HEK293 (cell line): ENCODE results near the gene PRELID3B.

Source experiments
- CTCF ChIA-PET: fragments of 350-600 bp; formaldehyde crosslinking; extraction: SDS; loops from one replicate; lab custom pipeline; 2021; ENCODE audit warnings: antibody characterized with exemption; lab: Yijun Ruan, JAX
- POLR2A ChIA-PET: fragments of 300-600 bp; formaldehyde crosslinking; extraction: SDS; loops from one replicate; lab custom pipeline; 2020; ENCODE audit warnings: antibody characterized with exemption, inconsistent platforms; lab: Yijun Ruan, JAX
- H3K27ac ChIP-seq: fragments of 200-500 bp; sonication (Bioruptor generic); 2 replicates; pipeline ENCODE4 v1.5.1; 2014; ENCODE audit warnings: low read depth, low read length, control low read depth, inconsistent platforms; ENCODE audit errors: extremely low read depth
- H3K36me3 ChIP-seq, 2 experiments: fragments of 200-500 bp in 1 of 2; sonication (Bioruptor generic) in 1 of 2; 1 replicate in 1 of 2; 2 replicates in 1 of 2; pipeline ENCODE4 v1.5.1; 2014 to 2017; ENCODE audit warnings: inconsistent platforms in 2 of 2, low read length in 2 of 2; ENCODE audit not compliant: control insufficient read depth in 2 of 2, insufficient read depth in 1 of 2
- H3K4me1 ChIP-seq: fragments of 200-500 bp; sonication (Bioruptor generic); 2 replicates; pipeline ENCODE4 v1.5.1; 2014; ENCODE audit warnings: mild to moderate bottlenecking, low read length, inconsistent platforms; ENCODE audit not compliant: control insufficient read depth, insufficient read depth
- H3K4me3 ChIP-seq: 2 replicates; pipeline ENCODE4 v1.5.1; 2011; ENCODE audit warnings: low read depth, mild to moderate bottlenecking, control low read depth, low read length, moderate library complexity
- H3K9me3 ChIP-seq: fragments of 200-500 bp; sonication (Bioruptor generic); 2 replicates; pipeline ENCODE4 v1.5.1; 2014; ENCODE audit warnings: low read depth, low read length, inconsistent platforms; ENCODE audit not compliant: control insufficient read depth, insufficient read depth
- GFI1B ChIP-seq: fragments of 450-650 bp; formaldehyde crosslinking; IDR thresholded peaks from 2 replicates; pipeline ENCODE4 v1.5.1; 2016; ENCODE audit warnings: missing biosample characterization, missing genetic modification characterization
- HIC1 ChIP-seq: fragments of 450-650 bp; formaldehyde crosslinking; IDR thresholded peaks from 2 replicates; pipeline ENCODE4 v1.5.1; 2016; ENCODE audit warnings: missing biosample characterization, missing genetic modification characterization
- PRDM10 ChIP-seq: fragments of 450-650 bp; formaldehyde crosslinking; IDR thresholded peaks from 2 replicates; pipeline ENCODE4 v1.5.1; 2016; ENCODE audit warnings: missing biosample characterization, missing genetic modification characterization
- SCRT1 ChIP-seq: fragments of 450-650 bp; formaldehyde crosslinking; IDR thresholded peaks from 2 replicates; pipeline ENCODE4 v1.5.1; 2016; ENCODE audit warnings: missing biosample characterization, missing genetic modification characterization, borderline replicate concordance
- SP2 ChIP-seq: fragments of 450-650 bp; formaldehyde crosslinking; IDR thresholded peaks from 2 replicates; pipeline ENCODE4 v1.5.1; 2016; ENCODE audit warnings: missing biosample characterization, missing genetic modification characterization
- ZBTB7A ChIP-seq: fragments of 450-650 bp; formaldehyde crosslinking; IDR thresholded peaks from 2 replicates; pipeline ENCODE4 v1.5.1; 2016; ENCODE audit warnings: low read depth, missing biosample characterization, missing genetic modification characterization
- ZNF121 ChIP-seq: fragments of 450-650 bp; formaldehyde crosslinking; IDR thresholded peaks from 2 replicates; pipeline ENCODE4 v1.5.1; 2016; ENCODE audit warnings: missing biosample characterization, missing genetic modification characterization
- ZNF133 ChIP-seq: fragments of 450-650 bp; formaldehyde crosslinking; IDR thresholded peaks from 2 replicates; pipeline ENCODE4 v1.5.1; 2016; ENCODE audit warnings: missing biosample characterization, missing genetic modification characterization
- ZNF138 ChIP-seq: fragments of 450-650 bp; formaldehyde crosslinking; IDR thresholded peaks from 2 replicates; pipeline ENCODE4 v1.5.1; 2016; ENCODE audit warnings: missing biosample characterization, missing genetic modification characterization, borderline replicate concordance
- ZNF169 ChIP-seq: fragments of 450-650 bp; formaldehyde crosslinking; IDR thresholded peaks from 2 replicates; pipeline ENCODE4 v1.5.1; 2016; ENCODE audit warnings: missing biosample characterization, missing genetic modification characterization
- ZNF248 ChIP-seq: fragments of 450-650 bp; formaldehyde crosslinking; IDR thresholded peaks from 2 replicates; pipeline ENCODE4 v1.5.1; 2017; ENCODE audit warnings: missing biosample characterization, missing genetic modification characterization
- ZNF302 ChIP-seq: fragments of 450-650 bp; formaldehyde crosslinking; IDR thresholded peaks from 2 replicates; pipeline ENCODE4 v1.5.1; 2016; ENCODE audit warnings: missing biosample characterization, missing genetic modification characterization, low read depth
- ZNF311 ChIP-seq: fragments of 450-650 bp; formaldehyde crosslinking; IDR thresholded peaks from 2 replicates; pipeline ENCODE4 v1.5.1; 2017; ENCODE audit warnings: missing biosample characterization, missing genetic modification characterization, borderline replicate concordance
- ZNF366 ChIP-seq: fragments of 450-650 bp; formaldehyde crosslinking; conservative IDR thresholded peaks from 2 replicates; pipeline ENCODE4 v1.5.1; 2016; ENCODE audit warnings: missing biosample characterization, missing genetic modification characterization
- ZNF423 ChIP-seq: fragments of 450-650 bp; formaldehyde crosslinking; IDR thresholded peaks from 2 replicates; pipeline ENCODE4 v1.5.1; 2016; ENCODE audit warnings: missing biosample characterization, missing genetic modification characterization
- ZNF514 ChIP-seq: fragments of 450-650 bp; formaldehyde crosslinking; IDR thresholded peaks from 2 replicates; pipeline ENCODE4 v1.5.1; 2016; ENCODE audit warnings: missing biosample characterization, missing genetic modification characterization
- ZNF596 ChIP-seq: fragments of 450-650 bp; IDR thresholded peaks from 2 replicates; pipeline ENCODE4 v1.5.0; 2018; ENCODE audit warnings: missing biosample characterization, mild to moderate bottlenecking, missing genetic modification characterization, moderate library complexity
- ZNF624 ChIP-seq: fragments of 450-650 bp; formaldehyde crosslinking; IDR thresholded peaks from 2 replicates; pipeline ENCODE4 v1.5.1; 2017; ENCODE audit warnings: missing biosample characterization, missing genetic modification characterization
- ZNF785 ChIP-seq: fragments of 450-650 bp; formaldehyde crosslinking; IDR thresholded peaks from 2 replicates; pipeline ENCODE4 v1.5.1; 2016; ENCODE audit warnings: missing biosample characterization, missing genetic modification characterization
- TF ChIP-seq, protein P1 (sequence below): fragments of 450-650 bp; formaldehyde crosslinking; IDR thresholded peaks from 2 replicates; pipeline ENCODE4 v1.5.1; 2016; ENCODE audit warnings: missing biosample characterization, missing genetic modification characterization
- TF ChIP-seq, protein P2 (sequence below): fragments of 450-650 bp; formaldehyde crosslinking; IDR thresholded peaks from 2 replicates; pipeline ENCODE4 v1.5.1; 2017; ENCODE audit warnings: missing biosample characterization, missing genetic modification characterization

PRELID3B gene

DNA sequence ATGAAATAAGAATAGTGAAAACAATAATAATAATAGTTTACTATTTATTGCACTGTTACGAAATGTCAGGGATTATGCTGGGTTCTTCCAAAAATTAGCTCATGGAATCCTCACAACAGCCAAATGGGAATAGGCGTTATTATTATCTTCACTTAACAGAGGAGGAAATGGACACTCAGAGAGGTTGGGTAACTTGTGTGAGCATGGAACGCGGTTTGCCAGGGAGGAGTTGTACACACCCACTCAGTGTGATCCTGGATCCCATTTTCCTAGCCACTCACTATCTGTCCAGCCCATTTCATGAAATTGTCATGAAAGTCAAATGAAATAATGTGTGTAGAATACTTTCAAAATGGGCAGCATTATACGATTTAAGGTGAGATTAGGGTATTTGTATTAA, 56.9 kb downstream of the PRELID3B start:
- no peaks in the 10 kb centered on the region for H3K4me1 ChIP-seq
- no peak overlapping the region for H3K4me3 ChIP-seq
- POLR2A ChIA-PET = interaction anchor here (1.5 kb wide), 1 partner anchor 88 kb away, joined by 3 read pairs; no protein-coding TSS in a partner anchor
- CTCF ChIA-PET = no interaction called here
- H3K36me3 ChIP-seq = peaks cover 11 to 60% of the 10 kb centered on the region in 2 experiments; a peak in 2 of 3 replicates
- no peaks in the 10 kb centered on the region for H3K9me3 ChIP-seq
- TF ChIP-seq, protein P1, sequence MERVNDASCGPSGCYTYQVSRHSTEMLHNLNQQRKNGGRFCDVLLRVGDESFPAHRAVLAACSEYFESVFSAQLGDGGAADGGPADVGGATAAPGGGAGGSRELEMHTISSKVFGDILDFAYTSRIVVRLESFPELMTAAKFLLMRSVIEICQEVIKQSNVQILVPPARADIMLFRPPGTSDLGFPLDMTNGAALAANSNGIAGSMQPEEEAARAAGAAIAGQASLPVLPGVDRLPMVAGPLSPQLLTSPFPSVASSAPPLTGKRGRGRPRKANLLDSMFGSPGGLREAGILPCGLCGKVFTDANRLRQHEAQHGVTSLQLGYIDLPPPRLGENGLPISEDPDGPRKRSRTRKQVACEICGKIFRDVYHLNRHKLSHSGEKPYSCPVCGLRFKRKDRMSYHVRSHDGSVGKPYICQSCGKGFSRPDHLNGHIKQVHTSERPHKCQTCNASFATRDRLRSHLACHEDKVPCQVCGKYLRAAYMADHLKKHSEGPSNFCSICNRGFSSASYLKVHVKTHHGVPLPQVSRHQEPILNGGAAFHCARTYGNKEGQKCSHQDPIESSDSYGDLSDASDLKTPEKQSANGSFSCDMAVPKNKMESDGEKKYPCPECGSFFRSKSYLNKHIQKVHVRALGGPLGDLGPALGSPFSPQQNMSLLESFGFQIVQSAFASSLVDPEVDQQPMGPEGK (tag by site-specific recombination) = no peak
- TF ChIP-seq, protein P2, sequence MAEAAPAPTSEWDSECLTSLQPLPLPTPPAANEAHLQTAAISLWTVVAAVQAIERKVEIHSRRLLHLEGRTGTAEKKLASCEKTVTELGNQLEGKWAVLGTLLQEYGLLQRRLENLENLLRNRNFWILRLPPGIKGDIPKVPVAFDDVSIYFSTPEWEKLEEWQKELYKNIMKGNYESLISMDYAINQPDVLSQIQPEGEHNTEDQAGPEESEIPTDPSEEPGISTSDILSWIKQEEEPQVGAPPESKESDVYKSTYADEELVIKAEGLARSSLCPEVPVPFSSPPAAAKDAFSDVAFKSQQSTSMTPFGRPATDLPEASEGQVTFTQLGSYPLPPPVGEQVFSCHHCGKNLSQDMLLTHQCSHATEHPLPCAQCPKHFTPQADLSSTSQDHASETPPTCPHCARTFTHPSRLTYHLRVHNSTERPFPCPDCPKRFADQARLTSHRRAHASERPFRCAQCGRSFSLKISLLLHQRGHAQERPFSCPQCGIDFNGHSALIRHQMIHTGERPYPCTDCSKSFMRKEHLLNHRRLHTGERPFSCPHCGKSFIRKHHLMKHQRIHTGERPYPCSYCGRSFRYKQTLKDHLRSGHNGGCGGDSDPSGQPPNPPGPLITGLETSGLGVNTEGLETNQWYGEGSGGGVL = no peak
- no peak overlapping the region for H3K27ac ChIP-seq

DNA sequence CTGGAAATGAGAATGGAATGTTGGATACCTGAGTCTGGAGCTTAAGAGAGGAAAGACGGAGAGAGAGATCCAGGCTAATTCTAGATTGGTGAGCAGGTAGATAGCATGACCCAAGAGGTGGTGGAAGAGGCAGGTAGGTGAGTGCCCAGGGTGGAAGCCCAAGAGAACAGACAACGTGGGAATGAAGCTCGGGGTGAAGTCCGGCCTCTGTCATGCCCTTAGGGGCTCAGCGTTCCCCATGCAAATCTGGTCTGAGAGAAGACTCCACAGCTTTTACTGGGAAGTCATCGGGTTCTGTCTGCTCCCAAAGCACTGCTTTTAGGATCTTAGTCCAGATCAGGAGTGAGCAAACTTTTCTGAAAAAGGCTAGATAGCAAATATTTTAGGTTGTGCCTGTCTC, 57.9 kb downstream of the PRELID3B start:
- TF ChIP-seq ZBTB7A (tag by site-specific recombination) (no peak), ZNF596 (tag by site-specific recombination) (no peak), ZNF302 (tag by site-specific recombination) (no peak), ZNF785 (tag by site-specific recombination) (no peak), ZNF423 (tag by site-specific recombination) (no peak), ZNF133 (no peak), GFI1B (no peak), ZNF248 (tag by site-specific recombination) (no peak), ZNF366 (no peak), ZNF121 (tag by site-specific recombination) (no peak), ZNF514 (tag by site-specific recombination) (no peak), ZNF311 (tag by site-specific recombination) (no peak), ZNF169 (tag by site-specific recombination) (no peak), ZNF138 (tag by site-specific recombination) (no peak), HIC1 (tag by site-specific recombination) (no peak), SCRT1 (tag by site-specific recombination) (no peak), SP2 (tag by site-specific recombination) (no peak), ZNF624 (no peak), PRDM10 (tag by site-specific recombination) (no peak)
- Histone ChIP-seq H3K4me1 (no peaks in the 10 kb centered on the region), H3K27ac (no peak overlapping the region), H3K4me3 (no peak overlapping the region), H3K36me3 (peaks cover 6 to 51% of the 10 kb centered on the region in 2 experiments; a peak in 2 of 3 replicates), H3K9me3 (no peaks in the 10 kb centered on the region)
- POLR2A ChIA-PET = interaction anchor here (1.0 kb wide), 1 partner anchor 48 kb away, joined by 3 read pairs; the partner anchor contains the start of gene ATP5F1E
- CTCF ChIA-PET = no interaction called here
